Measurements from ENCODE around the gene ARL5C. TPM values are rescaled to one million over a fixed set of nuclear protein-coding genes. Genes with fewer than 3 reads are reported as not detected.

The ARL5C gene
- total RNA-seq, 1 experiment from 2014 or later: not detected

DNA sequence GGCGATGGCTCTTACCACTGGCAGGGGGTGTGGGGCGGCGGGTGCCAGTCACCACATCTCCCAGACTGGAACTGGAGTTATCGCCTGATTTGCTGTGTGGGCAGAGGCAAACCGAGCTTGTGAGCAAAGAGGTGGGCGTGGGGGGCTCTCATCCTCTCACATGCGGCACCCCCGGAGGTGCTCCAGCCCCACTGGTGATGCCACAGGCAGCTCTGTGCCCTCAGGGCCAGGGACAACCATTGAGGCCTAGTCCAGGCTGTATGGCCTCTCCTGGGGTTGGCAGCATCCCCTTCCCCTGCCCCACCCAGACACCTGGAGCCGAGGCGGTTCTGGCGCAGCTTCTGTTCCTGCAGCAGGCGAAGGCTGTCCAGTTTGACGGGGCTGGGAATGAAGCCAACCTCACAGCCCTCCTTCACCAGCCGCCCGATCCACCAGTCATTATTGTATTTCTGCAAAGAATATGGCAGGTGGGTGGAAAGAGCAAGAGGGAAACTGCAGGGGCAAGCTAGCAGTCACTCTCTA, 20.6 kb upstream of the ARL5C start:
- POLR2A ChIA-PET: no interaction called here
- Mint-ChIP-seq H3K27me3 (ENCODE audit: insufficient read depth, unreplicated experiment) (no peaks in the 10 kb centered on the region), H3K4me1 (ENCODE audit: low read depth, unreplicated experiment) (no peaks in the 10 kb centered on the region), H3K9me3 (ENCODE audit: unreplicated experiment) (no peaks in the 10 kb centered on the region), H3K27ac (ENCODE audit: unreplicated experiment) (no peak overlapping the region), H3K4me3 (ENCODE audit: unreplicated experiment) (no peak overlapping the region), H3K36me3 (ENCODE audit: insufficient read depth, unreplicated experiment) (no peaks in the 10 kb centered on the region)
- H3K4me1 ChIP-seq: no peaks in the 10 kb centered on the region
- no peaks in the 10 kb centered on the region for H3K9me3 ChIP-seq
- H3K27me3 ChIP-seq (replicated peaks; ENCODE audit: control insufficient read depth, insufficient read depth, low read length): no peaks in the 10 kb centered on the region
- no peak for DNase-seq
- intact Hi-C loops (cut with micrococcal nuclease; ENCODE audit: unreplicated experiment): no loop called here
- no peak overlapping the region for H3K4me3 ChIP-seq (ENCODE audit: low read depth, low read length)
- no peaks in the 10 kb centered on the region; the same call in 1 of the 2 replicates for H3K36me3 ChIP-seq (ENCODE audit: control insufficient read depth, insufficient read depth, low read length)
- CTCF ChIA-PET: no interaction called here
- BruUV-seq (replicated peaks): no TSS peak
- TF ChIP-seq, protein P1, sequence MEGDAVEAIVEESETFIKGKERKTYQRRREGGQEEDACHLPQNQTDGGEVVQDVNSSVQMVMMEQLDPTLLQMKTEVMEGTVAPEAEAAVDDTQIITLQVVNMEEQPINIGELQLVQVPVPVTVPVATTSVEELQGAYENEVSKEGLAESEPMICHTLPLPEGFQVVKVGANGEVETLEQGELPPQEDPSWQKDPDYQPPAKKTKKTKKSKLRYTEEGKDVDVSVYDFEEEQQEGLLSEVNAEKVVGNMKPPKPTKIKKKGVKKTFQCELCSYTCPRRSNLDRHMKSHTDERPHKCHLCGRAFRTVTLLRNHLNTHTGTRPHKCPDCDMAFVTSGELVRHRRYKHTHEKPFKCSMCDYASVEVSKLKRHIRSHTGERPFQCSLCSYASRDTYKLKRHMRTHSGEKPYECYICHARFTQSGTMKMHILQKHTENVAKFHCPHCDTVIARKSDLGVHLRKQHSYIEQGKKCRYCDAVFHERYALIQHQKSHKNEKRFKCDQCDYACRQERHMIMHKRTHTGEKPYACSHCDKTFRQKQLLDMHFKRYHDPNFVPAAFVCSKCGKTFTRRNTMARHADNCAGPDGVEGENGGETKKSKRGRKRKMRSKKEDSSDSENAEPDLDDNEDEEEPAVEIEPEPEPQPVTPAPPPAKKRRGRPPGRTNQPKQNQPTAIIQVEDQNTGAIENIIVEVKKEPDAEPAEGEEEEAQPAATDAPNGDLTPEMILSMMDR (IDR thresholded peaks at IDR 0.05; ENCODE audit: insufficient read depth in 1 of 2, low read depth in 1 of 2, low read length in 1 of 2, severe bottlenecking in 1 of 2, unreplicated experiment in 1 of 2): no peak

GRCh38 chr17:39183720-39184119, 17.8 kb upstream of the ARL5C start:
- no peaks in the 10 kb centered on the region for H3K27me3 ChIP-seq (replicated peaks; ENCODE audit: control insufficient read depth, insufficient read depth, low read length)
- no peaks in the 10 kb centered on the region for H3K36me3 Mint-ChIP-seq (ENCODE audit: insufficient read depth, unreplicated experiment)
- H3K4me1 ChIP-seq: no peaks in the 10 kb centered on the region
- no peaks in the 10 kb centered on the region for H3K4me1 Mint-ChIP-seq (ENCODE audit: low read depth, unreplicated experiment)
- H3K36me3 ChIP-seq (ENCODE audit: control insufficient read depth, insufficient read depth, low read length): no peaks in the 10 kb centered on the region; the same call in 1 of the 2 replicates
- no peaks in the 10 kb centered on the region for H3K9me3 Mint-ChIP-seq (ENCODE audit: unreplicated experiment)
- BruUV-seq (replicated peaks): no TSS peak
- no peak overlapping the region for H3K4me3 Mint-ChIP-seq (ENCODE audit: unreplicated experiment)
- H3K27ac Mint-ChIP-seq (ENCODE audit: unreplicated experiment): no peak overlapping the region
- DNase-seq: no peak
- no peaks in the 10 kb centered on the region for H3K27me3 Mint-ChIP-seq (ENCODE audit: insufficient read depth, unreplicated experiment)
- intact Hi-C loops (cut with micrococcal nuclease; ENCODE audit: unreplicated experiment): no loop called here
- POLR2A ChIA-PET: no interaction called here
- CTCF ChIA-PET: interaction anchor here (0.6 to 1.2 kb wide), 3 partner anchors 9 to 26 kb away, joined by 3 to 8 read pairs (median 4); no protein-coding TSS in a partner anchor
- no peaks in the 10 kb centered on the region for H3K9me3 ChIP-seq
- no peak overlapping the region for H3K4me3 ChIP-seq (ENCODE audit: low read depth, low read length)
- TF ChIP-seq, protein P1 (IDR thresholded peaks at IDR 0.05; ENCODE audit: insufficient read depth in 1 of 2, low read depth in 1 of 2, low read length in 1 of 2, severe bottlenecking in 1 of 2, unreplicated experiment in 1 of 2): no peak

- no peak for DNase-seq
- H3K27ac Mint-ChIP-seq (ENCODE audit: unreplicated experiment): no peak overlapping the region
- H3K36me3 ChIP-seq (ENCODE audit: control insufficient read depth, insufficient read depth, low read length): no peaks in the 10 kb centered on the region; the same call in 1 of the 2 replicates
- H3K4me1 ChIP-seq: no peaks in the 10 kb centered on the region
- no peaks in the 10 kb centered on the region for H3K9me3 ChIP-seq
- intact Hi-C loops (cut with micrococcal nuclease; ENCODE audit: unreplicated experiment): no loop called here
- no peaks in the 10 kb centered on the region for H3K4me1 Mint-ChIP-seq (ENCODE audit: low read depth, unreplicated experiment)
- no peak overlapping the region for H3K4me3 ChIP-seq (ENCODE audit: low read depth, low read length)
- BruUV-seq (replicated peaks): no TSS peak
- H3K36me3 Mint-ChIP-seq (ENCODE audit: insufficient read depth, unreplicated experiment): no peaks in the 10 kb centered on the region
- TF ChIP-seq, protein P1 (IDR thresholded peaks at IDR 0.05; ENCODE audit: insufficient read depth in 1 of 2, low read depth in 1 of 2, low read length in 1 of 2, severe bottlenecking in 1 of 2, unreplicated experiment in 1 of 2): no peak
- ChIA-PET CTCF (interaction anchor here (0.6 to 1.2 kb wide), 2 partner anchors 9 to 26 kb away, joined by 3 to 8 read pairs; no protein-coding TSS in a partner anchor), POLR2A (no interaction called here)
- no peaks in the 10 kb centered on the region for H3K27me3 ChIP-seq (replicated peaks; ENCODE audit: control insufficient read depth, insufficient read depth, low read length)
- H3K27me3 Mint-ChIP-seq (ENCODE audit: insufficient read depth, unreplicated experiment): no peaks in the 10 kb centered on the region
- H3K9me3 Mint-ChIP-seq (ENCODE audit: unreplicated experiment): no peaks in the 10 kb centered on the region
- no peak overlapping the region for H3K4me3 Mint-ChIP-seq (ENCODE audit: unreplicated experiment)
Observed at GRCh38 chr17:39183045-39183444, 17.1 kb upstream of the ARL5C start.

Data from Caco-2 (cell line).